HG03342 (cell line): ENCODE data around the gene TGFBRAP1.

Experiments used
- ATAC-seq: cut with Tn5 transposase; IDR thresholded peaks from one replicate; pipeline ENCODE4 v1.9.1; 2021; ENCODE audit warnings: mild to moderate bottlenecking, moderate library complexity; ENCODE audit not compliant: unreplicated experiment

Gene TGFBRAP1

DNA sequence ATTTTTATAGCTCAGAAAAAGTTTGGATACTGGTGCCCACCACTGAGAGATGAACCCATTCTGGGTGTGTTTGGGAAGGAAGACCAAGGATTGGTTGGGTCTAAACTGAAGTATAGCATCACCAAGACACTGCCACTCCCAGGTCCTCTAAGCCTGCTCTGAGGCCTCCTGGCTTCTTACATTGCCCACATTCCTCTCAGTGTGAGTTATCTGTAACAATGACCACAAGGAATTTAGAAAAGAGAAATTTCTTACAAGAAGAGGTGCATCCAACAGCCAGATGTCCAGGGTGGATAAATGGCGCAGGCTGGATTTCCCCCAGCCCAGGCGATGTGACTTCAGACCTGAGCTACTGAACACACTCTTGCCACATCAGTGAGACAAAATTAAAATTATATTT, 89.6 kb downstream of the TGFBRAP1 start:
- no peak for ATAC-seq

DNA sequence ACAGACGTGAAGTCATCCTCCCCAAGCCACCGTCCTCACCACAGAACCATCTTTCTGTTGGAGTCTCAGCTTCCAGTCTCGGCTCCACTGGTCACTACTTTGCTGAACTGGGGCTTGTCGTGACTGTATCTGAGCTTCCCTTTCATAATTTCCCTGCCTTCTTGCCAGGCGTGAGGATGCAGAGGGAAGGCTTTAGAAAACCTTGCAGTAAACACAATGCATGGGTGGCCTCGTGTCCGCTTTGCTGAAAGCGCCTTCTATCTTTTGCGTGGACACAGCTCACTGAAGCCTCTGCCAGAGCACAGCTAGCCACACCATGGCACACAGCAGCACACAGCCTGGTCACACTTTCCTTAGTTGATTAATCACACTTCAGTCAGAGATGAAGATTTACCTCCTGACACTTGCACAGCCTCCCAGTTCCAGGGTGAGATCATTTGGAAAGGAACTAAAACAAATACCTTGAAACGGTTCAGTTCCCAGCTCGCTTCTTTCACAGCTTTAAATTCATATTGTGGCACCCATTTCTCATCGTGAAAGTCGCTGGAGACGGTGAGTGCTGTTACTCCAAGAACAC, 90.8 kb downstream of the TGFBRAP1 start:
- no peak for ATAC-seq

DNA sequence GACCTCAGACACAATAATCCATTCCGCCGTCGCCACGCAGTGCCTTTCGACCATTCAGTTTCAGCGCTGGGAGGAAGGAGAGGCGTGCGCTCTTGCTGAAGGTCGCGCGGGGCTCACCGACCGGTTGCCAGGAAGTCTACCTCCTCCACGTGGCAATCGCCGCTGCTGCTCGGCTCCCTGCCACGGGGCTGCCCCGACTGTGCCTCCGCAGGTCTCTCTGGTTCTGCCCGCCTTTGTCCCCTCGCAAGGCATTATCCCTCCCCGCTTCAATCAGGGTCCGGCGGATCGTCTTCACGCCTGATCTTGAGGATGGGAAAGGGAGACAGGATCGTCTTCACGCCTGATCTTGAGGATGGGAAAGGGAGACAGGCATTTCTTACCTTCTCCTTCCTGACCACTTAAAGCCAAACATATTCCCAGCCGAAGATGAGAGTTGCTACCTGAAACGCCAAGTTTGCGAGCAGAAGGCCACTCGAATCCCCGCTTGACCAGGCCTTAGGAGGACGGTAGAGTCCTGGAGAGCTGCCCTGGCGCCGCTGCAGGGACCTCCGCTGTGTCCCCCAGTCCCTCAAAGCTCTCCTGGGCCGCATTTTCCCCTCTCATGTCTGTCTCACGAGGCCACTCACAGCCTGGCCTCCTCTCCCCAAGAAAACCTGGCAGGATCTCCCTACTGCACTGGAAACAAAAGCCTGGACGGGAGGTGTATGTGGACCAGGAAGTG, 92.3 kb downstream of the TGFBRAP1 start:
- no peak for ATAC-seq

DNA sequence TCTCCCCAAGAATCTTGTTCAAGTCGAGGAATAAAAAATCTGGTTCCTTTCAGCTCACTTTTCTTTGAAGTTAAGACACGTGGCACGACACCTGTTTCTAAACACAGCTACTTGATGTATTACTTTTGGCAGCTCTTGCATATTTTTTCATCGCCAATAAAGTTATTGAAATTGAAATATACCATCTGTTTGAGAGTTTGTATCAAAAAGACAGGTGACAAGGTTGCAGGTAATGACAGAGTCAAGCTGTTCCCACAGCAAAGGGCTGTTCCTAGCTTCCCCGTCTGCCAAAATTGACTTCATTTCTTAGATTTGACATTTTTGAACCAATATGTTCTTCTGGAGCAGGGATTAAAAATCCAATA, 93.5 kb downstream of the TGFBRAP1 start:
- no peak for ATAC-seq

DNA sequence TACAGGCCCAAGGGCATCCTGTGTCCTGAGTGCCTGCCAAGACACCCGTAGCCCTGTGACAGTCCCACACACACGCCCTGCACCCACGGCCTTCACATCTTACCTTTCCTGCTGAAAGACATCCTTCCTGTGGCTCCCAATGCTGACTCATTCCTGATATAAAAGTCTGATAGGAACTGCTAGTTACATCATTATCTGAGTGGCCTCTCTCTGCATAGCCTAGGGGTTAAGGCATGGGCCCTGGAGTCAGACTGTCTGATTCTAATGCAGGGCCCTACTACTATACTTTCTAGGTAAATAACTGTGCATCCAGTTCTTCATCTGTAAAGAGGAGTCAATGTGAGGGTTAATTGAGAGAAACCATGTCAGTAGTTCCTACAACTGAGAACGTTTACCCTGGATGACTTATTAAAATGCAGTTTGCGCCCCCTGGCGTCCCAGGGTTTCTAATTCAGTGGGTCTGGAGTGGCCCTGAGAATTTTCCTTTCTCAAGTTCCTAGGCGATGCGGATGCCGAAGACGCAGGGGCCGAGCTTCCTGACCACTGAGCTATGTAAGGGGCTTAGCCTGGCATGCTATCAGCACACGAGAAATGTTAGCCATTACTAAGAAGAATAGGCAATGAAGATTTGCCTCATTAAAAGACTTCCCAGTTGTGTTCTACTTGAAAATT, 94.0 kb downstream of the TGFBRAP1 start:
- ATAC-seq = peak; percentile 53

DNA sequence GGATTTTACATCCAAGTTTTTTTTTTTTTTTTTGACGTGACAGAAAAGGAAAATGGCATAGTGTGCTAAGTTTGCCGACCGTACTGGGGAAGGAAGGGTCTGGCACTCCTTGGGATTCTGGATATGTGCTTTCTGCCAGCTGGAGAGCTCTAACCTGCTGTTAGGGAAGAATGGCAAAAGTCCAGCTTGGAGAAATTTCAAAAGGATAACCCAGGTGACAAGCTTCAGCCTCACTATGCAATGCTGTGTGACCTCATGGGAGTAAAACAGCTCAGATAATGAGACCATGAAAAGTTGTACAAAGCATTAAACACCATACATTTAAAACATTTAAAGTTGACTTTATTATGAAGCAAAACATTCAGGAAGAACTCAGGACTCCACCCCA, 98.3 kb downstream of the TGFBRAP1 start:
- no peak for ATAC-seq

DNA sequence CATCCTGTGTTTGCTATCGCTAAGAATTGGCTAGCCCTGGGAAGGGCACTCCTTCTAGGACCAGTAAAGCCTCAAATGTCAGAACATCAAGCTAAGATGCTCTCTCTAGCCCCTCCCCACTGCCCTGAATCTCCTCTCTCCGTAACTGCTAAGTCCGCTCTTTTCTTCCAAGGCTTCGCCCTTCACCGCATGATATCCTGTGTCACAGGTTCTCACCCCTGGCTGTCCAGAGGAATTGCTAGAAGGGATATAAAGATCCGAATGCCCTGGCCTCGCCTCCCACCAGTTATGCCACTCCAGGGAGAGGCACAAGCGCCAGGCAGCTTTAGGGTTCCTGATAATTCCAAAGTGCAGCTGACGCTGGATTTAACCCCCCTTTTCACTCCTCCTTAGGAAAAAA, 105.1 kb downstream of the TGFBRAP1 start:
- ATAC-seq = no peak

DNA sequence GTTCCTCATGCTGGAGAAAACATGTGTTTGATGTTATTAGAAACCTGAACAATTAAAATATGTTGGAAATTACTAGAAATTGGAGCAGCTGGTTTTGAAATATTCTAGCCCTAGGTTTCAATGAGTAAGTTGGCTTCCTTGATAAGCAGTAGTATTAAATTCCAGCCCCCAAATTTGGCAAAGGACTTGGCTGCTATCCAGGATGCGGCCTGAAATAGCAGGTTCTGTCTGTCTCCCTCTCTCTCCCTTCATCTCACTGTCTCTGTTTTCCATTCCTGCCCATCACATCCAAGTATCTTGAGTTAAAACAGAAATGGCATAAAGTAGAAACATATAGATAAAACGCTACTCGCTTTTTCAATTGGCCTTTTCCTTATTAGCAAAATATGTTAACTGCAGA, 108.9 kb downstream of the TGFBRAP1 start:
- no peak for ATAC-seq

DNA sequence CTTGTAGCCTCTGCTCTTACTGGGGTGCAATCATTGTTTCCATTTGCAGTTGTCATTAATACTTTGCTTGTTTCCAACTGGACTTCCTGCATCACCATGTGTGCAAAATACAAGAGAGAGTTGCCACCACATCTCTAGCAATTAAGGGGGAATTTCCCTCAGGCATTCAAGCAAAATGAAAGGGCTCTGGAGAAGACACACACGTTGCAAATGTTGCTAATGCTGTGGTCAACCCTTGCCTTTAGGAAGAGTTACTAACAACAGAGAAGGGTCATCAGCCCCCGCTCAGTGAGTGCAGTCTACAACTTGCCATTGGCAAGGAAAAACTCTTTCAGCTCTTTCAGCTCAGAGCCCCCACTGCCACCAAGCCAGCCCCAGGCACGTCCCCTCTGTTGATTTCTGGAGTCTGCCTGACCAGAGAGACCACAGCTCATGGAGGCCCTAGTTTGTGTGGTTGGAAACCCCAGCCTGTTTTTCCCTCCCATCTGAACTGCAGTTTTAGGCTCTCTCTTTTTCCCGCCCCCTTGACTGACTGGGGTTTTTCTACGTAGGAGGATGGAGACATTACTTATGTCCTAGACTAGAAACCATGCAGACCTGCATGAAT, 113.8 kb downstream of the TGFBRAP1 start:
- ATAC-seq = no peak
